HG02571 (cell line): ENCODE results near the gene PPIF.

Source experiments
- ATAC-seq: cut with Tn5 transposase; IDR thresholded peaks from one replicate; pipeline ENCODE4 v1.9.1; 2021; ENCODE audit warnings: mild to moderate bottlenecking, moderate library complexity; ENCODE audit not compliant: unreplicated experiment

Gene PPIF

DNA sequence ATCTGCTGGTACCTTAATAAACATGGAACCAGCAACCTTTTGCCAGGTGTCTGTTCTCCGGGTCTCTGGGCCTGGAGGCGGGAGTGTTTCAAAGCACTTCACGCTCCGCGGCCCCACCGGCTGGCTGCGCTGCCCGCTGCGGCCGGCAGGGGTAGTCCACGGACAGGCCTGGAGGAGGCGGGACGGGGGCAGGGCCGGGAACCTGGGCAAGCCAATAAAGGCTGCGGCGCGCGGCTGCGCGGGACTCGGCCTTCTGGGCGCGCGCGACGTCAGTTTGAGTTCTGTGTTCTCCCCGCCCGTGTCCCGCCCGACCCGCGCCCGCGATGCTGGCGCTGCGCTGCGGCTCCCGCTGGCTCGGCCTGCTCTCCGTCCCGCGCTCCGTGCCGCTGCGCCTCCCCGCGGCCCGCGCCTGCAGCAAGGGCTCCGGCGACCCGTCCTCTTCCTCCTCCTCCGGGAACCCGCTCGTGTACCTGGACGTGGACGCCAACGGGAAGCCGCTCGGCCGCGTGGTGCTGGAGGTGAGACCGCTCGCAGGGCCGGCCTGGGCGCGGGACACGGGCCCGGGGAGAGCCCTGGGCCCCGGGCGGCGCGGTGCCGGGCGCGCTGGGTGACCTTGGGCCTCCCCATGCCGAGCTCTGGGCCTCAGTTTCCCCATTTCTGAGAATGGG, at the start of gene PPIF:
Gene PPIF (plus strand): TSS at position 244 of the 668 bp plus-strand sequence. CDS start 80 bp downstream, at position 324.
- peak; percentile 75 for ATAC-seq

DNA sequence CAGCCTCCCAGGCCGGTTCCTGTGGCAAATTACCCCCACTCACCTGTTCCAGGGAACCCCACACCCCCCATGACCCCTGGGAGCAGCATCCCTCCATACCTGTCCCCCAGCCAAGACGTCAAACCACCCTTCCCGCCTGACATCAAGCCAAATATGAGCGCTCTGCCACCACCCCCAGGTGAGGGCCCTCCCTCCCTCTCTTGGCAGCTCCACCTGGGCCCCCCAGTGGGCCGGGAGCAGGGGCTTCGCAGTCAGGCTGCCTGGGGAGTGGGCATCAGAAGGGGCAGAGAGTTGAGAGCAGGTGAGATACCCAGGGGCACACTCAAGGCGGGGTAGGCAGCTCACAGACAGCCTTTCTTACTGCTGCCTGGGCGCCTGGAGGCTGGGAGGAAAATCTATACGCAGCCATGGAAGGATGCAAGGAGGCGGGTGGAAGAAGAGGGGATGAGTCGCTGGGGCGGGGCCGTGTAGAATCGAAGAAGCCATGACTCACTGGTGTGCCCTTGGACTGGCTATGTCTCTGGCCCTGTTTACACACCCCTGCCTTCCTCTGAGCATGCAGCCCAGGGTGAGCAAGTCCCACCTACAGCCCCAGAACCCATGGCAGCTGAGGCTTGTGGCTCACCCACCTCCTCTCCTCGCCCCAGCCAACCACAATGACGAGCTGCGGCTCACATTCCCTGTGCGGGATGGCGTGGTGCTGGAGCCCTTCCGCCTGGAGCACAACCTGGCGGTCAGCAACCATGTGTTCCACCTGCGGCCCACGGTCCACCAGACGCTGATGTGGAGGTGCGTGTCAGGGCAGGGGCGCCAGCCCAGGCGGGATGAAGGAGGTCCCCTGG, 48.6 kb upstream of the PPIF start:
- ATAC-seq, result no peak

DNA sequence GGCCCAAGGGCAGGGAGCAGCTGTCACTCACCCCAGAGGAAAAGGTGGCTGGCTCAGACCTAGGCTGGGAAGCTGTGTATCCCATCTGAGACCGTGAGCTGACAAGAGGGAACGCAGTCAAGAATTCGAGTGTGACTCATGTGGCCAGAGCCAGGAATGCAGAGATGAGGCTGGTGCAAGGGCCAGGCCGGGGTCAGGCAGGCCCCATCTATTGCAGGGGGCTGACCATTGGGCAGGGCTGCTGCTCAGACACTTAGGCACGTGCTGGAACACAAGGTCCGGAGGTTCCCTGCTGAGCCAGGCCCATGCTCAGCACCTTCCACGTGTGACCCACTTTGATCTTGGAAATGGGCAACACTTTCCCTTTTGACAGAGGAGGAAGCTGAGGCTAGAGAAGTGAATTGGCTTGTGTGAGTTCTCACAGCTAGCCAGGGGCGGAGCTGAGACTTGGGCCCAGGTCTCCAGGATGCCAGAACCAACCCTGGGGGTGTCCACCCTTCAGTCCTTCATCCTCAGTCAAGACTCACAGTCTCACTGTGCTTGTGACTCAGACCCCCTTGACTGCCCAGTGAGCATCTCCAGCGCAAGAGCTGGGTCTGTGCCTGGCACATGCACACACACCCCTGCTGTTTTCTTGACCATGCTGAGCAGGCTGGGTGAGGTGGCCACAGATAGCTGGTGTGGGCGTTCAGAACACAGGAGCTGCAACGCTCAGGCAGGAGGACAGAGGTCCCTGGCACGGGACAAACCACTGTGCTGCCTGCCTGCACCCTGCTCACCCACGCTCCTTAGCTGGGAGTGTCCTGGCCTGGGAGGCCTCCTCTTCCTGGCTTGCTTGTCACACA, 47.6 kb upstream of the PPIF start:
- no peak for ATAC-seq

DNA sequence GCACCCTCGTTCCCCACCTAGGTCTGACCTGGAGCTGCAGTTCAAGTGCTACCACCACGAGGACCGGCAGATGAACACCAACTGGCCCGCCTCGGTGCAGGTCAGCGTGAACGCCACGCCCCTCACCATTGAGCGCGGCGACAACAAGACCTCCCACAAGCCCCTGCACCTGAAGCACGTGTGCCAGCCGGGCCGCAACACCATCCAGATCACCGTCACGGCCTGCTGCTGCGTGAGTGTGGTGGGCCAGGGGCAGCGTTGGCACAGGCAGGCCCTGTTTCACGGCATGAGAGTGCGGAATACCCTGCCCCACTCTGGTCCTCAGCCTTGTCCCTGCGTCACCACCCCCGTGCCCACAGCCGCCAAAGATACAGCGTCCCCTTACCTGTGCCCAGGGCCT, 46.6 kb upstream of the PPIF start:
- no peak for ATAC-seq

DNA sequence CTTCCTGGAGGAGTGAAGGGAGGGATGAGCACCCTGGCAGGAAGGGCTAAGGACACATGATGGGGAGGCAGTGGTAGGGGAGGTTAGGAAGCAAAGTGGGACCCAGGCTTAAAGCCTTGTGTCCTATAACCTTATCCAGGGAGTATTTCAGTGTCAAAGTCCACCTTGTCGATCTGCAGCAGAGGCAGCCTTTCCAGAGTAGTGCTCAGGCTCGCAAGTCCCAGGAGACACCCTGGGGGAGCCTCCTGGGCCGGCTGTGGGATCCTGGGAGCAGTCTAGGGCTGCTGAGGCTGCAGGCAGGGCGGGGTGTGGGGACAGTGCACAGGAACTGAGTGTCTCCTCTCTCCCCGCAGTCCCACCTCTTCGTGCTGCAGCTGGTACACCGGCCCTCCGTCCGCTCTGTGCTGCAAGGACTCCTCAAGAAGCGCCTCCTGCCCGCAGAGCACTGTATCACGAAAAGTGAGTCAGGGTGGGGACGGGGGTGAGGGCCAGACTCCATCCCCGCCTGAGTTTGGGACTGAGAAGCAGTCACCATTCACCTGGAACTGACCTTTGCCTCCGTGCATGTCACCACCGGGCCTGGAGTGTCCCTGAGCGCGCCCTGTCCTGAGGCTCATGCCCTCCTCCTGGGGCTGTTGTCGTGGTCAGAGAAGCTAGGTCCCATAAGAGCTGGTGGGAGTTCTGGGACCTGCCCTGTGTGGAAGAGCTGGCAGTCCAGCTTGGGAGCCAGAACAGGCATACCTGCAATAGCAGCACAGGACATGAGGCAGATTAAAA, 45.3 kb upstream of the PPIF start:
- ATAC-seq, result no peak

DNA sequence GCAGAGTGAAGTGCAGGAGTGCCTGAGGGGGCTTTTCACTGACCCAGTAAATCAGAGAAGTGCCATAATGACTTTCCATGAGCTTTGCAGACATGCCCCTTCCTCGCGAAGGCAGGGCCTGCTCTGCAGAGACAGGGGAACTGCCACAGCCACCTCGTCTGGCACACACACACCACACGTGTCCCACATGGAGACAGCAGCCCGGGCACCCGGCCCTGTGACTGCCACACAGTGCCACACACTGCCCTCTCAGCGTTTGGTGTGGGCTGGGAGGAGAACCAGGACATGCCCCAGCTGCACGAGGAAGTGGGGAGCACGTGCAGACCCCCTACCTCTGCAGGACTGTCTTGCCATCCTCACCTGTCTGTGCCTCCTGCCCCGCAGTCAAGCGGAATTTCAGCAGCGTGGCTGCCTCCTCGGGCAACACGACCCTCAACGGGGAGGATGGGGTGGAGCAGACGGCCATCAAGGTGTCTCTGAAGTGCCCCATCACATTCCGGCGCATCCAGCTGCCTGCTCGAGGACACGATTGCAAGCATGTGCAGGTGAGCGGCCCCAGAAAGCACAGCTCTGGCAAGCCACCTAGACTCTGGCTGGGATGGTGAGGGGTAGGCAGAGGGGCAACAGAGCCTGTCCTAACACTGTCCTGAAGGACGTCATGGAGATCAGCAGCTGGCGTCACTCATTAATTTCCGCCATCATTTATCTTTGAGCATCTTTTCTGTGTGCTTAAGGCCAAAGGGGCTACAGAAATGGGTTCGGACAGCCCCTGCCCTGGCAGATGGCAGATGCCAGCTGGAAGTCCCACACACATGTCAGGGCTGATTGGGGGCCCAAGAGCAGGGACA, 43.4 kb upstream of the PPIF start:
- no peak for ATAC-seq

DNA sequence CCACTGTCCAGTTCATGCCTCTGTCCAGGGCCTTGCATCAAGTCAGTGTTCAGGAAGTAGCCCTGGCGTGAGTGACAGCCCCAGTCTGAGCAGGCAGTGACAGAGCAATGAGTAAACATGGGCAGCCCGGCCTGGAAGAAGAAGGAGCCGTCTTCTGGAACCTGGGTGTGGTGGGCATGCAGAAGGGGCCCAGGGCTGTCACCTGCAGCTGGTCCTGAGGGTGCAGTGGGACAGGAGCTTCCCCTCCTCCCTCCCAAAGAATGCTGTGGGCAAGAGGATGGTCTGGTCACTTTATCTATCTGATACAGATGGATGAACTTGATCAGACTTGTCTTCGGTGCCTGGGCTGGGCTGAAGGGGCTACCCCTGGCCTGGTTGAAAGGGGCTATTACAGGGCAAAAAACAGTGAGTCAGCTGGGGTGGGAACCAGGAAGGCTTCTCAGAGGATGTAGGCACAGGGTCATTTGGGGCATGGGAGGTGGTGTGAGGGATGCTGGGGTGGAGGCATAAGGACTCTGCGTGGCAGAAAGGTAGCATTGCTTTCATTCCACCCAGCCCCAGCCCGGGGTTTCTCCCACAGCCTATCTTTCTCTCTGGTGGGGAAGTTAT, 42.7 kb upstream of the PPIF start:
- ATAC-seq, result no peak

DNA sequence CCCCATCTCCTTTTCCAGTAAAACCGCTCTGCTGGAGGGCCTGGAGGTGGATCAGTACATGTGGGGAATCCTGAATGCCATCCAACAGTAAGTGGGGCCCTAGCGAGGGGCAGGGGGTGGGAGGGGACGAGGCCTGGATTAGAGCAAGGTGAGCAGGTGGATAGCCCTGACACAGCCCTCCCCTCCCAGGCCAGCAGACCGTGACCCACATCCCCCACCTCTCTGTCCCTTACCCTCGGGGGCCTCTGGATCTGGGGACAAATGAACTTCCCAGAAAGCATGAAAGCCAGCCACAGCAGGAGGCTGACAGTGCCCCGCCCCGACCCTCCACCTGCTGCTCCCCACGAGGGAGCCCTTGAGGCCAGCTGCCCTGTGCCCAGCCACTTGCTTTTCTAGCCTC, 41.8 kb upstream of the PPIF start:
- ATAC-seq, result no peak

DNA sequence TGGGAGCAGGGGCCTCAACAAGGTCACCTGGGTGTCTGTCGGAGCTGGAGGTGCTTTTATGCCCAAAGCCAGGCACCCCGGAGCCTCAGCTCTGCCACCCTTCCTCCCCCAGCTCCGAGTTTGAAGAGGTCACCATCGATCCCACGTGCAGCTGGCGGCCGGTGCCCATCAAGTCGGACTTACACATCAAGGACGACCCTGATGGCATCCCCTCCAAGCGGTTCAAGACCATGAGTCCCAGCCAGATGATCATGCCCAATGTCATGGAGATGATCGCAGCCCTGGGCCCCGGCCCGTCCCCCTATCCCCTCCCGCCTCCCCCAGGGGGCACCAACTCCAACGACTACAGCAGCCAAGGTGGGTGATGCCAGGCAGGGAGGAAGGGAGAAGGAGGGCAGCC, 41.3 kb upstream of the PPIF start:
- ATAC-seq, result no peak

DNA sequence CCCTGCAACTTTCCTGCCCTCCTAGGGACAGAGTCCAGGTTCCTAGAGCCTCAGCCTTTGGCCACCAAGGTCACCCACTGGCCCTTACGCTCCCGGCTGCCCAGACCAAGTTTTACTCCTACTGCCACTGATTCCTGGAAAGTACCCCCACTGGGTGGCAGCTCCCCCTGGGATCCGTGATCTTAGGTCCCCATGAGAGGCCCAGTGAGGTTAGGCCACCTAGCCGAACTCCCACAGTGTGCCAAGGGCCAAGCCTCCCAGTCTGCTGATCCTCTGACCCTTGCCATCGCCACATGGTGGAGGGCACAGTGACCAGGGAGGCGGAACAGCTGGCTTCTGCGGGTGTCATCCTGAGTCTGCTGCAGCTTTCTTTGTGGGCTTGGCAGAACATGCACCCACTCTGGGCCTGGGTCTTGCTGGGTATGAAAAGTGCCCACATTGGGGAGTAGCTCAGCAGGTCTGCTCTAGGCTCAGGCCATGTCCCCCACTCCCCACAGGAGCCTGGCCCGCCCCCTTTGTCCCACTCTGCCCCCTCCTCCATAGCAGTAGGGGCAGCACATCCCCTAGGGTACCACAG, 40.5 kb upstream of the PPIF start:
- no peak for ATAC-seq

DNA sequence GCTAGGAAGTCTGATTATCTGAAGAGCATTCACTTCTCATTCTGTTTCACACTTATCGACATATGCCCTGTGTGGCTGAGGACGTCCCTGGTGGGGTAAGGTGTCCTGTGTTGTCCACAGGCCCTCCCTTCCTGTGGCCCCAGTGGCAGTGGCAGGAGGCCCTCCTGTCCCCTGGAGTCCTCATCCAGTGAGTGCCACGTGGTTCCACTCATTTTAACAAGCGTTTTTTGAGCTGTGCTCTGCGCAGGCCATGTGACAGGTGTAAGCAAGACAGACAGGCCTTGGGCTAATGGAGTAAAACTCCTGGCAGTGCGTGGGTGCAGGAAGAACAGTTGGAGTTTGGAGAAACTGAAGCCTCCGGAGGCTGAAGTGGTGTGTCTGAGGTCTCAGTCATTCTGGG, 39.3 kb upstream of the PPIF start:
- ATAC-seq, result no peak

DNA sequence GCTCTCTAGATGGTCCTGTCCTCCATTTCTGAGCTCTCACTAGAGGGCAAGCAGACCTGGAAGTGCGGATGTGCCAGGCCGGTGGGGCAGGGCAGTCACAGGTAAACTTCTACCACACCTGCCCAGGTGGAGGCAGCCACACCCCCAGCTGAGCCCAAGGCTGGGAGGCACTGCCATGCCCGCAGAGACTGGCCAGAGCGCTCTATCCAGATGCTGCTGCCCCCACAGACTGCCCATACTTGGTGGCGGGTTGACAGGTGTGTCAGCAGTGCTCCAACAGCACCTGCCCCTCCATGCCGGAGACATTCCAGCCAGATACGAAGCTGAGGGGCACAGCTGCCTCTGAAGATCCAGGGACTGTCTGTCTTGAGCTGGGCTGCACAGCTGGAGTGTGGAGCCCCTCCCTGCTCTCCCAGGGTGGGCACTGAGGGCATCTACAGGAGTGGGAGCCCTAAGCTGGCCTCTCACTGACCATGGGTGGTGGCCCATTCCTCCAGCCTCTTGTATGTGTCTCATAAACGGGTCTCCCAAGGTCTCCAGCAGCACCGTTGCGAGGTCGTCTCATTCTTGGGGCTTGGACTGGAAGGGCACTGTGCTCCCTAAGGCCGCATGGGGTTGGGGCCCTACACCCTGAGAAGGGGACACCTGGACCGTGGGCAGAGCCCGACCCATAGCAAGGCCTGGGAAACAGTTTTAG, 38.2 kb upstream of the PPIF start:
- ATAC-seq, result no peak

DNA sequence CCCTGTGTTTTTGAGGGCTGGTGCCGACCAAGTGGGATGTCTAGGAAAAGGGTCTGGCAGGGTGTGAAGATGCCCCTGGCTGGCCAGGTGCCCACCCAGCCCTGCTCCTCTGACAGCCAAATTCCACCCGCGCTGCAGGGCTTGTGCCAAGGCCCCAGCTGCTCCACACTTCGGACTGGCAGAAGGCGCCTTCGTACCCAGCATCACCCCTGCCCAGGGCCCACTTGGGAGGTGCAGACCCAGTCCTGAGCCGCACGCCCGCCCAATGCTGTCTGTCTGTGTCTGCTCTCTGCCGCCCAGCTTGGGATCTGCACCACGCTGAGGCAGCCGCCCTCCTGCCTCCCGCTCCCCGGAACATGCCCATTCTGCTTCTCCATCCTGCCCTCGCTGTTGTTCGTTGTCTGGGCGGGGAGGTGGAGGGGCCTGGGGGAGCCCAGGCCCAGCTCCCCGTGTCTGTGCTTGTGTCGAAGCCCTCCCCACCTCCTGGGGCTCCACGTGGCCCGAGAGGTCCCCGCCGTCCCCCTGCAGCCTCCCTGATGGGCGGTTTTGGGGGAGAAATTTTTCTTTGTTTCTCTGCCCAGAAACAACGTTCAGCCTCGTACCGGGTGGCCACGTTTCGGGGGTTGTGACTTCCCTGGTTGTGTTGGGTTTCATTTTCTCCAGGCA, 36.9 kb upstream of the PPIF start:
- no peak for ATAC-seq

DNA sequence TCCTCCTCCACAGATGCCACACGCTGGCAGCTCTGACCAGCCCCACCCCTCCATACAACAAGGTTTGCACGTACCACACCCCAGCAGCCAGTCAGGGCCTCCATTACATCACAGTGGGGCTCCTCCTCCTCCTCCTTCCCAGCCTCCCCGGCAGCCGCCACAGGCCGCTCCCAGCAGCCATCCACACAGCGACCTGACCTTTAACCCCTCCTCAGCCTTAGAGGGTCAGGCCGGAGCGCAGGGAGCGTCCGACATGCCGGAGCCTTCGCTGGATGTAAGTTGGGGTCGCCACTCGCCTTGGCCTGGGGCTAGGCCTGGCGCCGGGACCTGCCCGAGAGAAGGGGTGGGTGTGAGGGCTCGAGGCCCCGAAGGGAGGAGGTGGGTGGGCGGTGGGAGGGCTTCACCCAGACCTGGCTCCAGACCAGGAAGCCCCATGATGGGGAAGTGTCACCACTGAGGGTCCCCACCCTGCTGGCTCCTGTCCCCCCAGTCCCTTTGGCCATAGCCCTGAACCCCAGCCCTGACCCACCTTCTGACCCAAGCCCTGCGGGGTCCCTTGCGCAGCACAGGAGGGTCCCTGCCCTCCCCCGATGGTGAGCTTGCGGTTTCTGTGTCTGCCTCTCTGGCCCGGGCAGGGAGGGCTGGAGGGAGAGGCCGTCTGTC, 36.2 kb upstream of the PPIF start:
- ATAC-seq, result no peak

DNA sequence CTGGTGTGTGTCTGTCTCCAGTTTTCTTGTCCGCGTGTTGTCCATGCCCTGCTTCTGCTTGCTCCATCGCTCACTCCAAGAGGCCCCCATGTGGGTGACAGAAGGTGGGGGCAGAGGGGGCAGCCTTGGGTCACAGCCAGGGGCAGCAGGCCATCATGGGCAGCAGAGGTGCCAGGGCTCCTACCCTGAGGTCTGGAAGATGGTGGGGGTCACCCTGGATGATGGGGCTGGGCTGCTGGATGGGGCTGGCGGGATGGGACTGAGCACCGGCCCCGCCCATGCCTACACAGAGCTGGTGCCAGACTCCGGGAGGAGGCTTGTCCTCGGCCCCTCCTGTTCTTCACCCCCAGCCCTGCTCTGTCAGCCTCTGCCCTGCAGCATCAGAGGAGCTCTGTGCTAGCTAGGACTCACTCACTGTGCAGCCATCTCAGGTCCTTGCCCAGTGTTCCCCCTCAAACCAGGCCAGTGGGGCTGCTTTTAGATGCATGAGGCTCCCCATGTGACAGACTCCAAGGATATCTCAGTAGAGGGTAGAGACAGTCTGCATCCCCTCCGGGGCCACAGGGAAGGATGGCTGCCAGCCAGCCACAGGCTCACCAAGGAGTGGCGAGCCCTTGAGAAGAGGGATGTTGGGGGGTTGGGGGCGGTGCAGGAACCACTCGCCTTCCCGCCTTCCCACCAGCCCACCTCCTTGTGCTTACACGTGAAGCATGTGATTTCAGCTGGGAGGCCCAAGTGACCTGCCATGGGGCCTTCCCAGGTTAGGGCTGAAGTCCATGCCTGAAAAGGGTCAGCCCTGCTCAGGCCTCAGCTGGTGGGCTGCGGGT, 35.5 kb upstream of the PPIF start:
- ATAC-seq, result no peak

DNA sequence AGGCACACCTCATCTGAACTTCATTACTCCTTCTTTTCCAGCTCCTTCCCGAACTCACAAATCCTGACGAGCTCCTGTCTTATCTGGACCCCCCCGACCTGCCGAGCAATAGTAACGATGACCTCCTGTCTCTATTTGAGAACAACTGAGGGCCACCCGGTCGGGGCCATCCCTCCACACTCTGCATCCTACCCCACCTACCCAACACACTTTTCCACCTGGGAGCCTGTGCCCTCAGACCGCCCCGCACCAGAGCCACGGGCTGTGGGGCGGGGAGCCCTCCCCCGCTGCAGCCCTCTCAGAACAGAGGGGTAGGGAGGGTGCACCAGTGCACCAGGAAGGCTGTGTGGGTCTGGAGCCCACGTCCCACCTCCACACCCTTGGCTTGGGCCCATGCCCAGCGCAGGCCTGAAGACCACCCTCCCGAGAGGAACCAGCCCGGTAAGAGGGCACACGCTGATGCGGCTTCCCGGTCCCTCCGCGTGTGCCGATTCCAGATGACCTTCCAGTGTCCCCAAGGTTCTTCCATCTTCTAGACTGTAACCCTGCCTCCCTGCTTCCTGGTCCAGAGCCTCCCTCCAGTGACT, 34.6 kb upstream of the PPIF start:
- no peak for ATAC-seq
